Activated B cell treated with CpG ODN at 0.5 μM for 24 hours (primary cell): ENCODE measurements around the gene TMUB1. TPM values are rescaled to one million over a fixed set of nuclear protein-coding genes. Genes with fewer than 3 reads are reported as not detected.
A peak's percentile ranks its signal among the peaks of the same experiment; 100 is the strongest.

Experiments
- ATAC-seq: fragments of 200-7000 bp; cut with Tn5 transposase; one replicate; pipeline ENCODE4 v1.10.0; 2021; ENCODE audit warnings: low read depth, mild to moderate bottlenecking, moderate library complexity
- CTCF ChIA-PET: fragments of 350-600 bp; sonication (Branson Sonifier 250); formaldehyde crosslinking; loops from one replicate; lab custom pipeline; 2021; ENCODE audit warnings: antibody characterized with exemption; lab: Charles Lee
- POLR2A ChIA-PET: fragments of 350-600 bp; sonication (Branson Sonifier 250); formaldehyde crosslinking; loops from one replicate; lab custom pipeline; 2021; ENCODE audit warnings: antibody characterized with exemption; lab: Charles Lee
- DNase-seq: peaks from one replicate; pipeline ENCODE4 v3.0.0; 2022
- H3K27ac Mint-ChIP-seq: one replicate; pipeline ENCODE4 v1.8.0; 2020; ENCODE audit warnings: mixed read lengths
- H3K27me3 Mint-ChIP-seq: one replicate; pipeline ENCODE4 v1.8.0; 2021; ENCODE audit warnings: mixed read lengths
- H3K36me3 Mint-ChIP-seq: one replicate; pipeline ENCODE4 v1.8.0; 2021; ENCODE audit warnings: low read depth, mixed read lengths
- H3K4me1 Mint-ChIP-seq: one replicate; pipeline ENCODE4 v1.8.0; 2021; ENCODE audit warnings: mixed read lengths
- H3K4me3 Mint-ChIP-seq: one replicate; pipeline ENCODE4 v1.8.0; 2020; ENCODE audit warnings: mild to moderate bottlenecking, mixed read lengths
- H3K9me3 Mint-ChIP-seq: one replicate; pipeline ENCODE4 v1.8.0; 2020; ENCODE audit warnings: mixed read lengths
- CTCF ChIP-seq: fragments of 200-600 bp; IDR thresholded peaks from one replicate; pipeline ENCODE4 v1.8.0; 2022; ENCODE audit warnings: antibody characterized with exemption, mild to moderate bottlenecking
- intact Hi-C: fragments of 100-400 bp; cut with micrococcal nuclease; formaldehyde crosslinking; loops from one replicate; pipeline ENCODE4 v1.15.1; 2024
- total RNA-seq: library from RNA; stranded (reverse); gene quantifications from 2 replicates; pipeline ENCODE4 v1.2.3, GENCODE V29; 2022

The TMUB1 gene
- total RNA-seq, 1 donor from 2014 or later: 40.5 TPM

GRCh38 chr7:151114151-151115090, 31.1 kb upstream of the TMUB1 start:
- Mint-ChIP-seq H3K27ac (no peak overlapping the region), H3K36me3 (no peaks in the 10 kb centered on the region), H3K4me3 (no peak overlapping the region), H3K27me3 (peaks cover 26% of the 10 kb centered on the region), H3K4me1 (peaks cover 2% of the 10 kb centered on the region), H3K9me3 (no peaks in the 10 kb centered on the region)
- no peak for ATAC-seq
- TF ChIP-seq CTCF: no peak
- no peak for DNase-seq
- intact Hi-C loops: no loop called here
- CTCF ChIA-PET: interaction anchor here (1.0 to 6.7 kb wide), 2 partner anchors 9 to 216 kb away, joined by 3 to 43 read pairs; no protein-coding TSS in a partner anchor
- POLR2A ChIA-PET: no interaction called here

- DNase-seq (no peak), ATAC-seq (no peak)
- CTCF ChIA-PET: interaction anchor here (1.0 to 6.7 kb wide), 3 partner anchors 10 to 215 kb away, joined by 3 to 43 read pairs (median 10); no protein-coding TSS in a partner anchor
- peak overlapping the region; percentile 11 for H3K4me3 Mint-ChIP-seq
- POLR2A ChIA-PET: no interaction called here
- intact Hi-C loops: no loop called here
- peaks cover 26% of the 10 kb centered on the region for H3K27me3 Mint-ChIP-seq
- no peaks in the 10 kb centered on the region for H3K9me3 Mint-ChIP-seq
- no peak for TF ChIP-seq CTCF
- H3K27ac Mint-ChIP-seq: no peak overlapping the region
- peaks cover 2% of the 10 kb centered on the region for H3K4me1 Mint-ChIP-seq
- no peaks in the 10 kb centered on the region for H3K36me3 Mint-ChIP-seq
These were observed 30.3 kb upstream of the TMUB1 start for GRCh38 chr7:151113344-151114150.

- ATAC-seq (peak; percentile 81), DNase-seq (peak; percentile 55)
- POLR2A ChIA-PET: interaction anchor here (1.6 kb wide), 1 partner anchor 52 kb away, joined by 5 read pairs; no protein-coding TSS in a partner anchor
- Mint-ChIP-seq H3K27ac (no peak overlapping the region), H3K36me3 (no peaks in the 10 kb centered on the region), H3K9me3 (no peaks in the 10 kb centered on the region), H3K4me1 (peaks cover 2% of the 10 kb centered on the region), H3K27me3 (peaks cover 27% of the 10 kb centered on the region), H3K4me3 (no peak overlapping the region)
- CTCF ChIA-PET: interaction anchor here (0.7 to 6.7 kb wide), 13 partner anchors 13 to 212 kb away, joined by 3 to 43 read pairs (median 3); partner anchors contain the start of gene ABCB8
- no peak for TF ChIP-seq CTCF
- intact Hi-C loops: loop anchor here (1.0 kb wide), 7 partner anchors 23 to 333 kb away; partner anchors contain the start of genes ABCB8 and SLC4A2
These were observed 27.8 kb upstream of the TMUB1 start for GRCh38 chr7:151110941-151111645.

GRCh38 chr7:151110236-151110940, 27.1 kb upstream of the TMUB1 start:
- Mint-ChIP-seq H3K4me3 (no peak overlapping the region), H3K27ac (no peak overlapping the region), H3K36me3 (no peaks in the 10 kb centered on the region), H3K9me3 (no peaks in the 10 kb centered on the region), H3K27me3 (peaks cover 22% of the 10 kb centered on the region), H3K4me1 (no peaks in the 10 kb centered on the region)
- DNase-seq (no peak), ATAC-seq (no peak)
- intact Hi-C loops: no loop called here
- no peak for TF ChIP-seq CTCF
- POLR2A ChIA-PET: interaction anchor here (1.6 kb wide), 1 partner anchor 52 kb away, joined by 5 read pairs; no protein-coding TSS in a partner anchor
- CTCF ChIA-PET: interaction anchor here (0.7 to 6.7 kb wide), 12 partner anchors 14 to 212 kb away, joined by 3 to 43 read pairs (median 4); partner anchors contain the start of gene ABCB8
